IMR-90 (cell line): ENCODE measurements around the gene QKI. TPM values are rescaled to one million over a fixed set of nuclear protein-coding genes. Genes with fewer than 3 reads are reported as not detected.

Source experiments
- ATAC-seq: fragments of 200-7000 bp; cut with Tn5 transposase; 2 replicates; pipeline ENCODE4 v1.9.1; 2020; ENCODE audit warnings: low read depth, mild to moderate bottlenecking, moderate library complexity
- BruUV-seq: library from RNA; stranded (reverse); fragments of 400-500 nt; replicated peaks from 2 replicates; lab custom pipeline; 2021; lab: Mats Ljungman, UMichigan
- CTCF ChIA-PET: fragments of 300-600 bp; formaldehyde crosslinking; extraction: SDS; loops from one replicate; lab custom pipeline; 2021; ENCODE audit warnings: antibody characterized with exemption; lab: Yijun Ruan, JAX
- POLR2A ChIA-PET: fragments of 300-600 bp; sonication (Branson Sonifier 250); formaldehyde crosslinking; loops from one replicate; lab custom pipeline; 2022; ENCODE audit warnings: antibody characterized with exemption; ENCODE audit not compliant: unreplicated experiment; lab: Charles Lee
- DNase-seq: peaks from one replicate; pipeline ENCODE4 v3.0.0; 2013
- H2AFZ ChIP-seq: replicated peaks from 2 replicates; pipeline ENCODE3; 2013; ENCODE audit warnings: low read length, mild to moderate bottlenecking; ENCODE audit not compliant: poor library complexity
- H2AK5ac ChIP-seq: 2 replicates; pipeline ENCODE4 v1.6.1; 2013; ENCODE audit warnings: low read depth, low read length, inconsistent platforms
- H2AK9ac ChIP-seq: replicated peaks from 2 replicates; pipeline ENCODE3; 2013; ENCODE audit warnings: mild to moderate bottlenecking, low read depth, low read length, moderate library complexity; ENCODE audit not compliant: poor library complexity
- H2BK120ac ChIP-seq: 2 replicates; pipeline ENCODE4 v1.6.1; 2013; ENCODE audit warnings: low read depth, low read length, inconsistent platforms
- H2BK15ac ChIP-seq: 3 replicates; pipeline ENCODE4 v1.6.1; 2013; ENCODE audit warnings: low read depth, low read length, inconsistent platforms
- H2BK20ac ChIP-seq: 2 replicates; pipeline ENCODE4 v1.6.1; 2013; ENCODE audit warnings: low read depth, mild to moderate bottlenecking, inconsistent platforms, low read length, moderate library complexity
- H2BK5ac ChIP-seq: 2 replicates; pipeline ENCODE4 v1.6.1; 2013; ENCODE audit warnings: mild to moderate bottlenecking, low read depth, low read length, inconsistent platforms; ENCODE audit not compliant: poor library complexity, severe bottlenecking
- H3K14ac ChIP-seq: replicated peaks from 2 replicates; pipeline ENCODE4 v1.6.1; 2013; ENCODE audit warnings: low read depth, low read length, inconsistent platforms
- H3K18ac ChIP-seq: 2 replicates; pipeline ENCODE4 v1.6.1; 2013; ENCODE audit warnings: low read depth, low read length, control low read depth
- H3K23ac ChIP-seq: 2 replicates; pipeline ENCODE4 v1.6.1; 2013; ENCODE audit warnings: low read depth, low read length, inconsistent platforms
- H3K27ac ChIP-seq: 2 replicates; pipeline ENCODE4 v1.5.1; 2013; ENCODE audit warnings: mild to moderate bottlenecking, control low read depth, low read length; ENCODE audit not compliant: insufficient read depth
- H3K27me3 ChIP-seq: 2 replicates; pipeline ENCODE4 v1.6.1; 2013; ENCODE audit warnings: low read length; ENCODE audit not compliant: control insufficient read depth, insufficient read depth
- H3K36me3 ChIP-seq: 2 replicates; pipeline ENCODE4 v1.6.1; 2013; ENCODE audit warnings: low read length, mixed read lengths; ENCODE audit not compliant: control insufficient read depth, insufficient read depth
- H3K4ac ChIP-seq: 2 replicates; pipeline ENCODE4 v1.6.1; 2013; ENCODE audit warnings: low read depth, low read length, inconsistent platforms
- H3K4me1 ChIP-seq: 2 replicates; pipeline ENCODE4 v1.6.1; 2013; ENCODE audit warnings: low read length, mixed read lengths; ENCODE audit not compliant: control insufficient read depth, insufficient read depth
- H3K4me2 ChIP-seq: 2 replicates; pipeline ENCODE4 v1.6.1; 2013; ENCODE audit warnings: low read depth, mild to moderate bottlenecking, control low read depth, low read length, moderate library complexity
- H3K4me3 ChIP-seq: 2 replicates; pipeline ENCODE4 v1.5.1; 2013; ENCODE audit warnings: low read depth, mild to moderate bottlenecking, control low read depth, low read length, moderate library complexity; ENCODE audit not compliant: insufficient read depth
- H3K56ac ChIP-seq: 2 replicates; pipeline ENCODE4 v1.6.1; 2013; ENCODE audit warnings: low read length, inconsistent platforms; ENCODE audit not compliant: insufficient read depth; ENCODE audit errors: extremely low read depth
- H3K79me1 ChIP-seq, 2 experiments: 2 replicates each; pipeline ENCODE4 v1.6.1; 2013; ENCODE audit warnings: low read length in 2 of 2, inconsistent platforms in 1 of 2, low read depth in 1 of 2
- H3K9ac ChIP-seq: 2 replicates; pipeline ENCODE4 v1.6.1; 2013; ENCODE audit warnings: low read depth, low read length, control low read depth
- H3K9me1 ChIP-seq: 2 replicates; pipeline ENCODE4 v1.6.1; 2013; ENCODE audit warnings: low read length, inconsistent platforms; ENCODE audit not compliant: insufficient read depth
- H3K9me3 ChIP-seq: 2 replicates; pipeline ENCODE4 v1.6.1; 2013; ENCODE audit warnings: low read length; ENCODE audit not compliant: control insufficient read depth, insufficient read depth
- H4K20me1 ChIP-seq: 2 replicates; pipeline ENCODE4 v1.6.1; 2013; ENCODE audit warnings: low read length, inconsistent platforms; ENCODE audit not compliant: insufficient read depth
- H4K5ac ChIP-seq: 2 replicates; pipeline ENCODE4 v1.6.1; 2013; ENCODE audit warnings: mild to moderate bottlenecking, low read depth, low read length, control low read depth
- H4K8ac ChIP-seq, 2 experiments: 2 replicates each; pipeline ENCODE4 v1.6.1; 2013; ENCODE audit warnings: low read depth in 2 of 2, low read length in 2 of 2, control low read depth in 1 of 2, inconsistent platforms in 1 of 2
- H4K91ac ChIP-seq: 2 replicates; pipeline ENCODE4 v1.6.1; 2013; ENCODE audit warnings: low read depth, low read length, inconsistent platforms; ENCODE audit not compliant: insufficient read depth
- BHLHE40 ChIP-seq: fragments of 150-350 bp; IDR thresholded peaks from 2 replicates; pipeline ENCODE4 v1.6.1; 2016; ENCODE audit warnings: mild to moderate bottlenecking, low read depth, low read length
- CEBPB ChIP-seq: IDR thresholded peaks from 2 replicates; pipeline ENCODE4 v1.6.1; 2012; ENCODE audit warnings: low read depth, low read length, improper control_type of control experiment
- MAFK ChIP-seq: IDR thresholded peaks from 2 replicates; pipeline ENCODE4 v1.6.1; 2012; ENCODE audit warnings: low read depth, low read length, improper control_type of control experiment
- MAZ ChIP-seq: IDR thresholded peaks from 2 replicates; pipeline ENCODE4 v1.6.1; 2012; ENCODE audit warnings: low read depth, mild to moderate bottlenecking, low read length, improper control_type of control experiment, moderate library complexity, borderline replicate concordance
- NFE2L2 ChIP-seq: fragments of 150-350 bp; IDR thresholded peaks from 2 replicates; pipeline ENCODE4 v1.6.1; 2016; ENCODE audit warnings: low read depth, mild to moderate bottlenecking, low read length
- POLR2A ChIP-seq: IDR thresholded peaks from 2 replicates; pipeline ENCODE4 v1.6.1; 2012; ENCODE audit warnings: mild to moderate bottlenecking, low read depth, low read length
- RAD21 ChIP-seq: IDR thresholded peaks from 2 replicates; pipeline ENCODE4 v1.6.1; 2012; ENCODE audit warnings: low read length, improper control_type of control experiment
- RCOR1 ChIP-seq: IDR thresholded peaks from 2 replicates; pipeline ENCODE4 v1.6.1; 2012; ENCODE audit warnings: mild to moderate bottlenecking, low read length, improper control_type of control experiment; ENCODE audit not compliant: insufficient replicate concordance
- RFX5 ChIP-seq: IDR thresholded peaks from 2 replicates; pipeline ENCODE4 v1.8.0; 2012; ENCODE audit warnings: low read depth, mild to moderate bottlenecking, low read length, moderate library complexity
- WGBS, 2 experiments: methylation state at CpG; one replicate each; pipeline versions ENCODE4 v1.1.5 to v1.1.7; 2013; ENCODE audit warnings: missing lambda C conversion rate in 2 of 2; ENCODE audit not compliant: insufficient read length in 1 of 2; ENCODE audit errors: extremely low coverage in 2 of 2; 5-methylcytosine and 5-hydroxymethylcytosine counted together
- dilution Hi-C: fragments of 300-500 bp; cut with HindIII; formaldehyde crosslinking; loops from one replicate; pipeline ENCODE4 v1.14.3; 2018; ENCODE audit warnings: low sequenced_read_pairs; ENCODE audit not compliant: unreplicated experiment
- in situ Hi-C: fragments of 300-500 bp; cut with MboI; formaldehyde crosslinking; loops from 3 replicates; pipeline ENCODE4 v1.14.3; 2019; ENCODE audit warnings: low sequenced_read_pairs, inconsistent platforms, mixed read lengths
- intact Hi-C: fragments of 100-400 bp; cut with micrococcal nuclease; formaldehyde crosslinking; loops from 2 replicates; pipeline ENCODE4 v1.10.0; 2022
- polyA plus RNA-seq, 3 experiments: library from polyadenylated mRNA; depleted of rRNA; stranded (reverse); fragments of >200 nt; gene quantifications; 2 replicates each; pipeline ENCODE4 v1.2.3, GENCODE V29; 2012; ENCODE audit warnings: low replicate concordance in 1 of 3
- total RNA-seq: library from RNA; depleted of rRNA; stranded (reverse); fragments of >200 nt; gene quantifications from 2 replicates; pipeline ENCODE4 v1.2.3, GENCODE V29; 2012
- TF ChIP-seq, protein P1 (sequence below): conservative IDR thresholded peaks from 2 replicates; pipeline ENCODE4 v1.5.1; 2012; ENCODE audit warnings: mild to moderate bottlenecking, low read depth, low read length, improper control_type of control experiment
- TF ChIP-seq, protein P2 (sequence below): fragments of 150-350 bp; IDR thresholded peaks from 2 replicates; pipeline ENCODE4 v1.6.1; 2016; ENCODE audit warnings: low read depth, mild to moderate bottlenecking, low read length, moderate library complexity, borderline replicate concordance
- TF ChIP-seq, protein P3 (sequence below): fragments of 150-350 bp; IDR thresholded peaks from 2 replicates; pipeline ENCODE4 v1.6.1; 2017; ENCODE audit warnings: mild to moderate bottlenecking, antibody characterized with exemption, low read length, low read depth

The QKI gene
- total and polyA plus RNA-seq, 2 of the 4 experiments (the other 2 are of a cell fraction), result 112 to 232 TPM

DNA sequence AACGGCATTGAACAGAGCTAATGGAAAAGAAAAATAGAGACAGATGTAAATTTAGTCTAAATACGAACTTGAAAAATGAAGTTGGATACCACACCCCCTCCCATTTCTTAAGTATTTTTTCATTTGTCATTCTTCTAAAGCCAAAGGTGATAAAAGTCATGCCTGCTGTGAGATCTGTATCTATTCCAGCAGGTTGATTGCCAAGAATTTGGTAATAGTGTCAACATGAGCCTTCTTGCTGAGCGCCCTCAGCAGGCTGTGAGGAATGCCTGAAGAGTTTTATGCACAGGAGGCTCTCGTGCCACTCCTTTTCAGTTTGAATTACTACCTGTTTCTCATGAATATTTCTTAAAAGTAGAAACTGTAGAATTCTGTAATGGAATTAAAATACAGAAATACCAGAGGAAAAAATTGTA, 165.4 kb downstream of the QKI start:
- Histone ChIP-seq H3K4ac (no peak overlapping the region), H3K23ac (no peak overlapping the region), H2BK15ac (no peak overlapping the region), H3K4me1 (no peaks in the 10 kb centered on the region; the same call in 1 of the 2 replicates), H3K27me3 (no peaks in the 10 kb centered on the region), H3K18ac (no peak overlapping the region), H3K9me1 (no peaks in the 10 kb centered on the region; the same call in 1 of the 2 replicates), H2AK5ac (no peak overlapping the region), H2AK9ac (no peak overlapping the region), H3K36me3 (0 out of 2 replicates have a peak, but pooled peaks cover 1% of the 10 kb centered on the region), H4K91ac (no peak overlapping the region), H2BK20ac (no peak overlapping the region), H3K4me3 (no peak overlapping the region), H3K56ac (no peak overlapping the region), H2BK120ac (no peak overlapping the region), H3K4me2 (no peak overlapping the region), H4K20me1 (no peaks in the 10 kb centered on the region), H4K8ac (no peak overlapping the region), H3K14ac (no peak overlapping the region), H3K9me3 (no peaks in the 10 kb centered on the region), H3K79me1 (peaks cover 0 to 1% of the 10 kb centered on the region in 2 experiments; a peak in 2 of 4 replicates), H3K27ac (no peak overlapping the region), H3K9ac (no peak overlapping the region), H2AFZ (no peak overlapping the region), H4K5ac (no peak overlapping the region), H2BK5ac (no peak overlapping the region)
- in situ Hi-C loops (loop anchor here (25.0 kb wide), 1 partner anchor 382 kb away; no protein-coding TSS in a partner anchor), intact Hi-C loops (loop anchor here (10.0 kb wide), 1 partner anchor 285 kb away; no protein-coding TSS in a partner anchor), dilution Hi-C loops (no loop called here)
- TF ChIP-seq RAD21, result no peak
- TF ChIP-seq, protein P1, sequence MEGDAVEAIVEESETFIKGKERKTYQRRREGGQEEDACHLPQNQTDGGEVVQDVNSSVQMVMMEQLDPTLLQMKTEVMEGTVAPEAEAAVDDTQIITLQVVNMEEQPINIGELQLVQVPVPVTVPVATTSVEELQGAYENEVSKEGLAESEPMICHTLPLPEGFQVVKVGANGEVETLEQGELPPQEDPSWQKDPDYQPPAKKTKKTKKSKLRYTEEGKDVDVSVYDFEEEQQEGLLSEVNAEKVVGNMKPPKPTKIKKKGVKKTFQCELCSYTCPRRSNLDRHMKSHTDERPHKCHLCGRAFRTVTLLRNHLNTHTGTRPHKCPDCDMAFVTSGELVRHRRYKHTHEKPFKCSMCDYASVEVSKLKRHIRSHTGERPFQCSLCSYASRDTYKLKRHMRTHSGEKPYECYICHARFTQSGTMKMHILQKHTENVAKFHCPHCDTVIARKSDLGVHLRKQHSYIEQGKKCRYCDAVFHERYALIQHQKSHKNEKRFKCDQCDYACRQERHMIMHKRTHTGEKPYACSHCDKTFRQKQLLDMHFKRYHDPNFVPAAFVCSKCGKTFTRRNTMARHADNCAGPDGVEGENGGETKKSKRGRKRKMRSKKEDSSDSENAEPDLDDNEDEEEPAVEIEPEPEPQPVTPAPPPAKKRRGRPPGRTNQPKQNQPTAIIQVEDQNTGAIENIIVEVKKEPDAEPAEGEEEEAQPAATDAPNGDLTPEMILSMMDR, result no peak
- TF ChIP-seq CEBPB, result no peak
- TF ChIP-seq, protein P2, sequence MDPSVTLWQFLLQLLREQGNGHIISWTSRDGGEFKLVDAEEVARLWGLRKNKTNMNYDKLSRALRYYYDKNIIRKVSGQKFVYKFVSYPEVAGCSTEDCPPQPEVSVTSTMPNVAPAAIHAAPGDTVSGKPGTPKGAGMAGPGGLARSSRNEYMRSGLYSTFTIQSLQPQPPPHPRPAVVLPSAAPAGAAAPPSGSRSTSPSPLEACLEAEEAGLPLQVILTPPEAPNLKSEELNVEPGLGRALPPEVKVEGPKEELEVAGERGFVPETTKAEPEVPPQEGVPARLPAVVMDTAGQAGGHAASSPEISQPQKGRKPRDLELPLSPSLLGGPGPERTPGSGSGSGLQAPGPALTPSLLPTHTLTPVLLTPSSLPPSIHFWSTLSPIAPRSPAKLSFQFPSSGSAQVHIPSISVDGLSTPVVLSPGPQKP, result no peak
- TF ChIP-seq POLR2A, result no peak
- no peak for TF ChIP-seq NFE2L2
- TF ChIP-seq, protein P3, sequence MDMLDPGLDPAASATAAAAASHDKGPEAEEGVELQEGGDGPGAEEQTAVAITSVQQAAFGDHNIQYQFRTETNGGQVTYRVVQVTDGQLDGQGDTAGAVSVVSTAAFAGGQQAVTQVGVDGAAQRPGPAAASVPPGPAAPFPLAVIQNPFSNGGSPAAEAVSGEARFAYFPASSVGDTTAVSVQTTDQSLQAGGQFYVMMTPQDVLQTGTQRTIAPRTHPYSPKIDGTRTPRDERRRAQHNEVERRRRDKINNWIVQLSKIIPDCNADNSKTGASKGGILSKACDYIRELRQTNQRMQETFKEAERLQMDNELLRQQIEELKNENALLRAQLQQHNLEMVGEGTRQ, result no peak
- no peak for TF ChIP-seq MAFK
- no peak for TF ChIP-seq RCOR1
- no peak for TF ChIP-seq RFX5
- TF ChIP-seq MAZ, result no peak
- TF ChIP-seq BHLHE40, result no peak
- ATAC-seq (no peak), DNase-seq (no peak)
- BruUV-seq, result no TSS peak
- no CpG with 5 or more reads among the region's 4 CpGs for WGBS, 2 experiments
- ChIA-PET CTCF (interaction anchor here (0.8 kb wide), 1 partner anchor 109 kb away, joined by 3 read pairs; no protein-coding TSS in a partner anchor), POLR2A (no interaction called here)
